GM18861 (cell line): ENCODE results near the gene C2CD2.

Experiments used
- ATAC-seq: cut with Tn5 transposase; IDR thresholded peaks from one replicate; pipeline ENCODE4 v1.9.1; 2021; ENCODE audit not compliant: unreplicated experiment

Gene C2CD2

DNA sequence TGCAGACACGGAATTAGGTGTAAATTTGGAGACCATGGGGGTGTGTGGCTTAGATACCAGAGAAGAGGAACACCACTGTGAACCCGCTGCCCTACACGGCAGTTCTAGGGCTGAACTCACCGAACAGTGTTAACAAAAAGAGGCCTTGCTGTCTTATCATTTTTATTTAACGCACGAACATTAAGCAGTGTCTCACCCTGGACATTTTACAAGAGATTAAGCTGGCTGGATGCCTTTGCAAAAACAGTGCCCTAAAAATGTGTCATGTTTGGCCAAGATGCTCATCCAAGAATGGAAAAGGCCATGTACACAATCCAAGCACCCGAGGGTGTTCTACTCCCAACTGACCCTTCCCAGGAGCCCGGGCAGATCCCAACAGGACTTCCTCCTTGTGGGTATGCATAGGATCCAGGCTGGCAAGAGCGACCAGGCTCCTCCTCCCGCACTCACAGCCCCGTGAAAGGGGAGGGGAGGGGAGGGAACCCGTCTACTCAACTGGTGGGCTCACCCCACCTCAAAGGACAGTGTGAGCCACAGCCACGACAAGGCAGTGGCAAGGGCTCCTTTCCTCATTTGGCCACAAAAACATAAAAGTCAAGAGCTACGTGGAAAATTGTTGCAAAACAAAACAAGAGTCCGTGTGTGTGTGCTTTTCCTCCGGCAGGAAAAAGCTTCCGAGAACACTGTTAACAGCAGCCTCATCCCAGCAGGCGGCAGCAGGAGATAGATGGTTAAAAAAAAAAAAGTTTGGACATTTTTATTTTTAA is 20.3 kb downstream of the C2CD2 start:
- no peak for ATAC-seq

- no peak for ATAC-seq
Observed at GRCh38 chr21:41932576-41933312, 21.1 kb downstream of the C2CD2 start.

- ATAC-seq: no peak
Observed at GRCh38 chr21:41932191-41932575, 21.6 kb downstream of the C2CD2 start.

DNA sequence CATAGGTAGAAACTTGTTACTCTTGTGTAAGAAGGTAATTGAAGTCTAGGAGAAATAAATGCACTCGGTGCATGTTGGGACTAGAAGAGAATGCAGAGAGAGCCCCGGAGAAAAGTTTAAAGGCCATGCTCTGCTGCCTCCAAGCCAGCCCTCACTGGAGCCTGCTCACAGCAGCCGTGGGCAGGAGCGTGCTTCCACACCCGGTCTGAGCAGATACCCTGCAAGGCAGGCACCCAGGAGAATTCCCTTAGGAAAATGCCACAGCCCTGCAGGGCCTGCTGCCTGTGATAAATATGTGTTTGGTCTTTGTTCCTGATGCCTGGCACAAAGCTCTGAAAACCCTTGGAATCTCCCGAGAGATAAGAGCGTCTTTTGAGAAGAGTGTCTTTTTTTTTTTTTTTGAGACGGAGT is 22.8 kb downstream of the C2CD2 start:
- ATAC-seq: no peak

- ATAC-seq: no peak
Observed at GRCh38 chr21:41929248-41929647, 24.6 kb downstream of the C2CD2 start.

DNA sequence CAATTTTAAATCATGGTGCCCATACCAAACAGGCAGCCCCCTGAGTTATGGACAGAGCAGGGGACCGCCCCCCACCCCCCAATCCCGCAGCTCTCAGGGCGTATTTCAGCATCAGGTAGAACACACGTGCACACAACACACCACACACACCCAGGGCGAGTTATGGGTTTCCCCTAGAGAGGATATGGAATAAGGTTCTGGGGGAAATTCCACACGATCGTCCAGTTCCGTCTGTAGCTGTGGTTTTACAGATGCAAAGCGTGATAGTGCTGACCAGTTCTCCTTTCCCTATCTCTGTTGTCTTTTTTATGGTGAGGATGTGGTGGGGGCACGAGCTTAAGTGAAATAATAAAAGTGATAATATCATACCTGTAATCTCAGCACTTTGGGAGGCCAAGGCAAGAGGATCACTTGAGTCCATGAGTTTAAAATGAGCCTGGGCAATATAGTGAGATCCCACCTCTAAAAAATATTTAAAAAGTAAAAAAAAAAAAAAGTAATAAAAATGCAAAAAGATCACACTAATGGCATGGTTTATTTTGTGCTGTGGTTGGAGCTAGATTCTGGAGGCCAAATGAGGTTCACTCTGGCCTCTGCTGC is 25.1 kb downstream of the C2CD2 start:
- peak; percentile 41 for ATAC-seq

GRCh38 chr21:41927727-41928409 is 25.9 kb downstream of the C2CD2 start:
- no peak for ATAC-seq

- peak; percentile 12 for ATAC-seq
Observed at GRCh38 chr21:41926807-41927171, 27.0 kb downstream of the C2CD2 start.

- peak; percentile 43 for ATAC-seq
Observed at GRCh38 chr21:41926117-41926806, 27.6 kb downstream of the C2CD2 start.

- ATAC-seq: no peak
Observed at GRCh38 chr21:41925767-41926116, 28.1 kb downstream of the C2CD2 start.

DNA sequence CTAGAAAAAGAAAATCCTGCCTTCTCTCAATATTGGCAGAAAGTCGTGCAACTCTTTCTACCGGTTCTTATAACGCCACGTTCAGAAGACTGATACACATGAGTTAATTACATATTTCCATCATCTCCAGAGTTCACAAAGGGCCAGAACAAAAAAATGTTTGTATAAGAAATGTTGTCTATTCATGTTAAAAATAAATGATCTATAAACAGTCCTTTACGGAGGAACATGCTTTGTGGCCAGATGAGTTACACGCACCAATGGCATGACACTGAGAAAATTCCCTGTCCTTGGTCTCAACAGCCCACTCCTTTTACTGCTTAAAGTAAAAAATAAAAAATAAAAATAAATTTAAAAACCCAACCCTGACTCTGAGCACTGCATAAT is 29.5 kb downstream of the C2CD2 start:
- ATAC-seq: no peak

DNA sequence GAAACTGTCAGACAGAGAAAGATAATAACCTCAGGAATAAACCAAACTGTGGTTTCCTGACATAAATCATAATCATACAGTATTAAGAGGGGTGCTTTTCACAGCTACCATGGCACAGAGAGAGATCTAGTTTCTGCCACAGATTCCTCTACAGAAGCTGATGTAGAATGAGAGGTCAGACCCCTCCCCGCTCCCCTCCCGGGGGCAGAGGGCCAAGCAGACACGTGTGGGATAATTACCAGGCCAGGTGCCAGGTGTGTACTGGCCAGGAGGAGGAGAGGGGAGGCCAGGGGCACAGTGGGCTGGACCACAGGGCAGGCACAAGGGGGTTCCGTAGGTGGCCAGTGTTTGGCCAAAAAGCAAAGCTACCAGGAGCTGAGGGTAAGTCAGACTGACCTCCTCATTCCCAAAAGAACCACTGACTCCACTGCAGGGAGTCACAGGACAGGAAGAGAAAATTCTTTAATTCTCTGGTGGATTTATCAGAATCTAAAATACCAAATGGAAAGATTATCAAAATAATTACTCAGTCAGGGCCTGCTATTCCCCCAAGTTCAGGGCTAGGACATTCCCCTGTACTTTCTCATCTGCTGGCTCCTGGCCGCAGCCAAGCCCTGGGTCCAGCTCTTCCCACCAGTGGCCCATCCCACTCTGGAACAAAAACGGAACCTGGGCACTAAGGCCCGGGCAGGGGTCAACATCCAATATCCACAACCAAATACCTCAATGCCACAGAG is 30.0 kb downstream of the C2CD2 start:
- no peak for ATAC-seq

- ATAC-seq: no peak
Observed at GRCh38 chr21:41923186-41923585, 30.6 kb downstream of the C2CD2 start.

GRCh38 chr21:41921021-41921420 is 32.8 kb downstream of the C2CD2 start:
- ATAC-seq: no peak

DNA sequence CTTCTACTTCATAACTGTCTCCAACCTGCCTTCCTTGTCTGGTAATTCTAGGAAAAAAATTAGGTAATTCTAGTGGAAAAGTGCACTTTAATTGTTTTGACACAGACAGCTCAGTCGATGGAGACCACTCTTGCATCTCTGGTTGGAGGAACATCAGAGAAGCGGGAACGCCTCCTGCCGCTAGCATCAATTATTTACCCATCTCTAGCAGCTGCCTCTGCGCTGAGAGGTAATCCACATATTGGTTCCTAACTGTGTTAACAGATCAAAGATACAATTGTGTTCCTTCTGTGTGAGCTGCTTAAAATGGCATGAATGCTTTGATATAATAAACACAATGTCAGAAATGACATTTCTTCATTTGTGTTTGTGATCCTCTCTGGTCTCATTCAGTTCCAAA is 33.3 kb downstream of the C2CD2 start:
- no peak for ATAC-seq

- no peak for ATAC-seq
Observed at GRCh38 chr21:41919666-41920398, 34.0 kb downstream of the C2CD2 start.

- no peak for ATAC-seq
Observed at GRCh38 chr21:41918561-41919358, 35.1 kb downstream of the C2CD2 start.

GRCh38 chr21:41917531-41917930 is 36.3 kb downstream of the C2CD2 start:
- no peak for ATAC-seq

DNA sequence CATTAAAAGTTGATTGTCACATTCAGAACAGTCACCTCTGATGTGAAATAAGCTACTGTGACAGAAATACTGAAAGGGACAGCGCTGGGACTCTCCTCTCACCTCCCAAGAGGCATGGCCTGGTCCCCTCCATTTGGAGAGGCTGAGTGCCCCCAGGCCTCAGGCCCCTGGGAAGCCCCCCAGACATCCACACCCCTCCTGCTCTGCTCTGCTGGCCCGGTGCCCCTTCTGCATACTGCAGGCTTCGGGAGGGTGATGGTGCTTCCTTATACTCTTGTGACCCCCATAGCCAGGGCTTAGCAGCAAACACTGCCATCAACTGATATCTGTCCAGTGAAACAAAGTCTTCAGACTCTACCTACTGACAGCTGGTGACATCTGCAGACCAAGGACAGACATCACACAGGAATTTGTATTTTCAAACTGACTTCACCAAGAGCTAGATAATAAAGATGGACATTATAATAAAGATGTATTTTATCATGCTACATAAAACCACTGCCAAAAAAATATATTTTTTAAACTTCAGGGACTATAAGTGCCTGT is 36.9 kb downstream of the C2CD2 start:
- no peak for ATAC-seq
